ENCODE measurements around the gene PTDSS2. TPM values are rescaled to one million over a fixed set of nuclear protein-coding genes. Genes with fewer than 3 reads are reported as not detected.

PTDSS2 gene
- total and polyA plus RNA-seq, 8 donors: 11.6 to 264 (median 25.1) TPM

GRCh38 chr11:487571-488021 lies 37.5 kb downstream of the PTDSS2 start:
- Histone ChIP-seq H3K9me3 (no peaks in the 10 kb centered on the region), H3K4me1 (no peaks in the 10 kb centered on the region), H3K27me3 (no peaks in the 10 kb centered on the region), H3K27ac (no peak overlapping the region), H3K36me3 (peaks cover 0 to 53% (median 40%) of the 10 kb centered on the region in 4 donors), H3K4me3 (no peak overlapping the region)
- intact Hi-C loops (cut with DNase I; ENCODE audit: low total_unique reads): no loop called here
- TF ChIP-seq CTCF (IDR thresholded peaks at IDR 0.05): no peak
- 71 to 95% (median 78%) methylated on average over 12 to 22 of the region's 22 CpGs for WGBS, 5 donors
- DNase-seq: no peak

- Histone ChIP-seq H3K27ac (no peak overlapping the region), H3K4me1 (no peaks in the 10 kb centered on the region), H3K4me3 (no peak overlapping the region), H3K27me3 (no peaks in the 10 kb centered on the region), H3K9me3 (no peaks in the 10 kb centered on the region), H3K36me3 (peaks cover 0 to 58% (median 44%) of the 10 kb centered on the region in 4 donors)
- no peak for DNase-seq
- 62 to 91% (median 70%) methylated on average over 7 to 25 of the region's 25 CpGs for whole genome bisulfite sequencing, 5 donors
- intact Hi-C loops (cut with DNase I; ENCODE audit: low total_unique reads): no loop called here
- TF ChIP-seq CTCF (IDR thresholded peaks at IDR 0.05) (no peak), POLR2AphosphoS5 (IDR thresholded peaks at IDR 0.05) (no peak), EP300 (IDR thresholded peaks at IDR 0.05) (no peak), POLR2A (IDR thresholded peaks at IDR 0.05) (no peak)
Observed at GRCh38 chr11:488062-488461, 38.0 kb downstream of the PTDSS2 start.

- peaks cover 2 to 63% (median 49%) of the 10 kb centered on the region in 4 donors for H3K36me3 ChIP-seq
- intact Hi-C loops (cut with DNase I; ENCODE audit: low total_unique reads): no loop called here
- H3K4me3 ChIP-seq: no peak overlapping the region
- no peak overlapping the region for H3K27ac ChIP-seq
- no peak for DNase-seq
- H3K4me1 ChIP-seq: no peaks in the 10 kb centered on the region
- TF ChIP-seq CTCF (IDR thresholded peaks at IDR 0.05) (no peak), POLR2AphosphoS5 (IDR thresholded peaks at IDR 0.05) (no peak), POLR2A (IDR thresholded peaks at IDR 0.05) (no peak), EP300 (IDR thresholded peaks at IDR 0.05) (no peak)
- H3K9me3 ChIP-seq: no peaks in the 10 kb centered on the region
- H3K27me3 ChIP-seq: no peaks in the 10 kb centered on the region
- 90 to 96% (median 93%) methylated on average over 7 to 19 of the region's 19 CpGs for WGBS, 5 donors
Observed at GRCh38 chr11:488579-488978, 38.5 kb downstream of the PTDSS2 start.

GRCh38 chr11:488992-489391 lies 38.9 kb downstream of the PTDSS2 start:
- Histone ChIP-seq H3K27me3 (no peaks in the 10 kb centered on the region), H3K4me1 (no peaks in the 10 kb centered on the region), H3K9me3 (no peaks in the 10 kb centered on the region), H3K27ac (no peak overlapping the region), H3K4me3 (no peak overlapping the region), H3K36me3 (peaks cover 6 to 67% (median 54%) of the 10 kb centered on the region in 4 donors)
- no peak for TF ChIP-seq EP300 (IDR thresholded peaks at IDR 0.05)
- TF ChIP-seq POLR2AphosphoS5 (IDR thresholded peaks at IDR 0.05): no peak
- TF ChIP-seq POLR2A (IDR thresholded peaks at IDR 0.05): no peak
- TF ChIP-seq CTCF (IDR thresholded peaks at IDR 0.05): no peak
- intact Hi-C loops (cut with DNase I; ENCODE audit: low total_unique reads): no loop called here
- DNase-seq: no peak
- 88 to 92% (median 90%) methylated on average over 18 to 19 of the region's 19 CpGs for WGBS, 5 donors

Data from stomach (tissue), 9 donors.